SIG-M5 (cell line): ENCODE data around the gene ARID1B.

Source experiments
- DNase-seq: peaks from one replicate; lab custom pipeline; 2025; lab: John Stamatoyannopoulos, UW

The ARID1B gene

GRCh38 chr6:156825475-156825874 lies 48.3 kb downstream of the ARID1B start:
- no peak for DNase-seq

- DNase-seq = no peak
These were observed 49.2 kb downstream of the ARID1B start for GRCh38 chr6:156826290-156826955.

- no peak for DNase-seq
These were observed 50.2 kb downstream of the ARID1B start for GRCh38 chr6:156827382-156827781.

- no peak for DNase-seq
These were observed 51.1 kb downstream of the ARID1B start for GRCh38 chr6:156828280-156828703.

- DNase-seq = no peak
These were observed 52.9 kb downstream of the ARID1B start for GRCh38 chr6:156830126-156830525.

GRCh38 chr6:156832231-156832647 lies 55.1 kb downstream of the ARID1B start:
- DNase-seq = no peak

GRCh38 chr6:156832669-156833068 lies 55.5 kb downstream of the ARID1B start:
- DNase-seq = no peak

- DNase-seq = no peak
These were observed 56.6 kb downstream of the ARID1B start for GRCh38 chr6:156833755-156834154.

GRCh38 chr6:156839129-156839528 lies 62.0 kb downstream of the ARID1B start:
- no peak for DNase-seq

GRCh38 chr6:156839591-156840001 lies 62.4 kb downstream of the ARID1B start:
- DNase-seq = no peak

GRCh38 chr6:156840136-156840535 lies 63.0 kb downstream of the ARID1B start:
- DNase-seq = no peak

GRCh38 chr6:156840606-156841005 lies 63.4 kb downstream of the ARID1B start:
- no peak for DNase-seq

- no peak for DNase-seq
These were observed 64.3 kb downstream of the ARID1B start for GRCh38 chr6:156841508-156841907.

GRCh38 chr6:156842598-156843250 lies 65.5 kb downstream of the ARID1B start:
- no peak for DNase-seq

GRCh38 chr6:156844089-156844488 lies 66.9 kb downstream of the ARID1B start:
- DNase-seq = no peak

GRCh38 chr6:156845454-156846155 lies 68.4 kb downstream of the ARID1B start:
- no peak for DNase-seq

GRCh38 chr6:156846845-156847599 lies 69.8 kb downstream of the ARID1B start:
- DNase-seq = no peak

- DNase-seq = no peak
These were observed 70.9 kb downstream of the ARID1B start for GRCh38 chr6:156848123-156848522.

- DNase-seq = no peak
These were observed 71.4 kb downstream of the ARID1B start for GRCh38 chr6:156848533-156848932.

- DNase-seq = no peak
These were observed 72.6 kb downstream of the ARID1B start for GRCh38 chr6:156849806-156850205.

- no peak for DNase-seq
These were observed 73.2 kb downstream of the ARID1B start for GRCh38 chr6:156850353-156850752.

GRCh38 chr6:156851454-156851921 lies 74.3 kb downstream of the ARID1B start:
- no peak for DNase-seq
